ENCODE data around the gene HNMT.
"Not testable (repeated sequence)": the region's sequence is repeated elsewhere in the genome, so short reads cannot be mapped to it uniquely, and the experiment has no call there.

HNMT gene

DNA sequence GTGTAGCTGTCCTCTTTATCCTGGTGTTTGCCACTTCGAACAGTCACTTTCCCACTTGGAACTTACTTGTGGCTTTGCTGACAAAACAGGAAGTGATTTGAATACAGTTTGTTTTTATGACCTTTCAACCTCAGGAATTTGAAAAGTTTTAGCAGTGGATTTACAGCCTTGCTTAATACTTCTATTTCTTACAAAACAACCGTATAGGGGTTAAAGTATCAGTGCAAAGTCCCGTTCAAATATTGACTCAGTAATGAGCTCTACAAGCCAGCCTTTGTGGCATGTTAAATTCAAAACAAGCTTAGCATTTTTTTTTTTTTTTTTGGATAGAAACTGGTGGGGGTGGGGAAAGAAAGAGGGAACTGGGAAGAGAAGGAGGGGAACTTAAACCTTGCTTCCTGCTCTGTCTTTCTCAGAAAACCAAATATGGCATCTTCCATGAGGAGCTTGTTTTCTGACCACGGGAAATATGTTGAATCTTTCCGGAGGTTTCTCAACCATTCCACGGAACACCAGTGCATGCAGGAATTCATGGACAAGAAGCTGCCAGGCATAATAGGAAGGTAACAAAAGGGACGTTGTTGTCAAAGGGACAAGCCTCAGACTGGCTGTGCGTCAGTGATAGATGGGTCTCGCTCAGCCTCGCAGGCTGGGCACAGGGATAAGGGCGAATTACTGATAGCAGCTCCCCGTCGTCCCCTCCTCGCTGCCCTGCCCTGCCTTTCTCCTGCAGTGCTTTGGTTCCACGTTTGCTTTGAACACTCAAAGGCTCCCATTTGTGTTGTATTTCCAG is at the start of gene HNMT:
HNMT (plus strand) TSS at position 408 of the 793 bp plus-strand sequence; CDS start at position 427, 19 bp downstream.
- no peak for DNase-seq

- DNase-seq, result no peak
These were observed 43.0 kb upstream of the HNMT start for GRCh38 chr2:137921105-137921880.

DNA sequence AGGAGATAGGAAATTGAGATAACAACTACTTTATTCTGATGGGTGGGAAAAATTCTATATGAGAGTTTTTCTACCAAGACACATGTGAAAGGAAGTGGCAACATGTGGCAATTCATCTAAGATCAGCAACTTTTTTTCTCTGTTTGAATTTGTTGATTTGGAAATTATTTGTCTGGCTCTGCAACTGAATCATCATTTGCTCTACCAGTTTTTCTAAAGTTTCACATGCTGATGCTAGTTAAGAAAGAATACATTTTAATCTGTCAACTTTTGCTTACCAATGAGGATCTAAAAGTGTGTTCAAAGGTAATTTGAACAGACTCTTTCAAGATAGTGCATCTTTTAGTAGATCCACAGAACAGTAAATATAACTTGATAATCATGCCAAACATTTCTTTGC is 42.1 kb upstream of the HNMT start:
- not testable (repeated sequence) for DNase-seq

DNA sequence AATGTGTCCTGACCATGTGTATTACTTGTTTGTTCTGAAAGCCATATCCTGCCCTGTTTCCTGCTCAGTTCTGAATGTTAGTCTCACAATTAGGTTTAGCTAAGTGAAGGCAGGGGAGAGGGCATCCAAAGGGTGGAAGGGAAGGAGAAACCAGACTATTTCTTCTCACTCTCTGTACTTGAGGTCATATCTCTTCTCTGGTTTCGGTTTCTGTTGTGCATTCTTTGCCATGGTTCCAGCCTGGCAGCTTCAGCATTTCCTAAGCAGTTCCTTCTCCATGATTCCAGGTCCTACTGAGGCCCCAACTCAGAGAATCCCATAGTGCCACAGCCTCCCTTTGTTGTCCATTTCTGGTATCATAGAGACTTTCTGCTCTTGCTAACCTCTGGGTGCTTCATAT is 40.3 kb upstream of the HNMT start:
- no peak for DNase-seq

- DNase-seq, result no peak
These were observed 38.7 kb upstream of the HNMT start for GRCh38 chr2:137925599-137925998.

DNA sequence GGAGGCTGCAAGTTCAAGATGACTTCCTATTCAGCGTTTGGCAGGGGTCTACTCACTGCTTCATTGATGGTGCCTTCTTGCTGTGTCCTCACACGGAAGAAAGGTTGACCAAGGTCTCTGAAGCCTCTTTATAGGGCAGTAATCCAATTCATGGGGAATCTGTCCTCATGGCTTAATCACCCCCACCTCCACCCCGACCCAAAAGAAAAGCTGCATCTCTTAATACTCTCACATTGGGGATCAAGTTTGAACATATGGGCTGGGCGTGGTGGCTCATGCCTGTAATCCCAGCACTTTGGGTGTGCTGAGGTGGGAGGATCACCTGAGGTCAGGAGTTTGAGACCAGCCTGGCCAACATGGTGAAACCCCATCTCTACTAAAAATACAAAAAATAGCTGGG is 36.4 kb upstream of the HNMT start:
- DNase-seq, result no peak

DNA sequence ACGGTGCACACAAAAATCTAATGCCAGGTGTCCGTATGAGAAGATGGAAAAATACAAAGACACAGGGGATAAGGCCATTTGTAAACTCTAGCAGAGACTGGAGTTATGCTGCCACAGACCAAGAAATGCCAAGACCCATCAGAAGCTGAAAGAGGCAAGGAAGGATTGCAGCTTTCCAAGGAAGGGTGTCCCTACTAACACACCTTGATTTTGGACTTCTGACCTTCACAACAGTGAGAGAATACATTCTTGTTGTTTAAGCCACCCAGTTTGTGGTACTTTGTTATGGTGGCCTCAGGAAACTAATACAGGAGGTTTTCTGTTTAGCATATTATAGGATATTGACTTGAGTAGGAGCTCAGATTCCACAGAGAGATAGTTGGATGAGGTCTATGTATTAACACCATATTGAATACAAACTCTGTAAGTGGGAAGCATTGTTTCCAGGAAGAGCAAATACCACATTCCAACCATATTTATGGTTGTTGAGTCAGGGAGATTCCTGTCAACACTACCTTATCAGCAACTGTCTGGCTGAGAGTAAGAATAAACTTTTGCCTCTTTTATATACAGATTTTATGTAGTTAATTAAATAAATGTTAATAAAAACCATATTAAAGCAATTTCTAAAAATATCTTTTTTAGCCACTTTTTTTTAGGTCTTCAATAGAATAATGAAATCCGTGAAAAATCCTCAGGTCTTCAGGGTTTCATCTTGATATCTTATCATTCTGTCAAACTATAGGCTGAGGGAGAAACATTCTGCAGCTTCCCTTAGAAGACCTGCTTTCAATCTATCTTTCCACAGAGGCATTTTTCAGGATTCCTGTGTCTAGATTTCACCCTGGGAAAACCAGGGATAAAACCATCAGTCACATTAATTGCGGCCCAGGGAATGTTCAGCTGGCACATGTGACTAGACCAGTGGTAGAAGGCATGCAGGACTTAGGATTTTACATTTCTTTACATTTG is 35.4 kb upstream of the HNMT start:
- no peak for DNase-seq

DNA sequence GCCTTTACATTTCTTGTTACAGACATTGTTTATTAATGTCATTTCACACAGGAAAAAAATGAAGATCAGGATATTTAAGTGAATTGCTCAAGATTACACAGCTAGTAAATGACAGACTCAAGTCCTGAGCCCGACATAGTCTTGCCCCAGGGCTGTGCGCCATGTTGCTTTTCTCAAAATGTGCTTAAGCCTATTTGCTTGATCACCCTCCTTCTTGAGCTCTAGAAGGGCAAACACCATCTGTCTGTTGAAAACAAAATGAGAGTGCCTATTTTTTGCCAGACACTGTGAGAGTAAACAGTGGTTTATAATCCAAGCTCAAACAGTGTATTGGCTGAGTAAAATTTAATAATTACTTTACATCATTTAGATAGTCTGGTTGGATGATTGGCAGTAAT is 34.8 kb upstream of the HNMT start:
- DNase-seq, result no peak

- no peak for DNase-seq
These were observed 34.1 kb upstream of the HNMT start for GRCh38 chr2:137930146-137930545.

DNA sequence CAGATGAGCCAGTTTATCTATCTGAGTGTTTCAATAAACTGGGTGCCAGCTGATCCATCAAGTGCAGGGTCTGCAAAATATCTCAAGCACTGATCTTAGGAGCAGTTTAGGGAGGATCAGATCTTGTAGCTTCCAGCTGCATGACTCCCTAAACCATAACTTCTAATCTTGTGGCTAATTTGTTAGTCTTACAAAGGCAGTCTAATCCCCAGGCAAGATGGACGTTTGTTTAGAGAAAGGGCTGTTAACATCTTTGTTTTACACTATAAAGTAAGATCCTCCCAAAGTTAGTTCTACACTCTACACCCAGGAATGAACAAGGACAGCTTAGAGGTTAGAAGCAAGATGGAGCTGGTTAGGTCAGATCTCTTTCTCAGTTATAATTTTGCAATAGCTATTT is 28.7 kb upstream of the HNMT start:
- no peak for DNase-seq

GRCh38 chr2:137937246-137937645 is 27.0 kb upstream of the HNMT start:
- DNase-seq, result no peak

DNA sequence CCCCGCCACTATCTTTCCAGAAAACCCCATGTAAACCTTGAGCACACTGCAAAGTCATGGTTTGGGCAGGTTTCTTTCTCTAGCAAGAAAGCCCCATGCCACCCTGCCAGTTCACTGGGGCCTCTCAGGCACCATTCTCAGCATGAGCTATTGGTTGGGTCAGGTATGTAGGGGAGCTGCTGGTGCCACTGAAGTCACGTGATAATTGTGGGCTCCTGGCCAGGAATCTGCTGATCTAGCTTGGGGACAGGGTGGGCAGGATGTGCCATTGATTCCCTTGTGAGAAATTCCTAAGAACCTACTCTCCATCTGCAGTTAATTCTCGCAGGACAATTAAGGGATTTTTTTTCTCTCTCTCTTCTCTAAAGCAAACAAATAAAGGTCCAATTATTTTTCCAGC is 26.5 kb upstream of the HNMT start:
- DNase-seq, result no peak

DNA sequence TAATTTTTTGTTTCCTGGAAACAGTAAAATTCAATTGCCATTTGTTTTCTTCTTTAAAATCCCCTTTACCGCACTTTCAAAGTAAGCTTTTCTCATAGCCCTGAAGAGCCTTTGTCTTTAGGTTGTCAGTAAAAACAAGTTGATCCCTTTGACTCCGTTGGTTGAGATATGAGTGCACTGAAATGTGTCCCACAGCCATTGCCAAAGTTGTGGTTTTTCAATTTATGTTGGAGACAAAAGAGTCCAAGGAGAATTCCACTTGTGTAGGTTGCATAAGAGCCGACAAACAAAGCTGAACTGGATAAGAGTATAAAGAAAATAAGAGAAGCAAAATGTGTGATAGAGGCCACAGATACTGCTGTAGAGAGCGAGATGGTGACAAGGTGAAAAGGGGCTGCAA is 26.1 kb upstream of the HNMT start:
- DNase-seq, result no peak

DNA sequence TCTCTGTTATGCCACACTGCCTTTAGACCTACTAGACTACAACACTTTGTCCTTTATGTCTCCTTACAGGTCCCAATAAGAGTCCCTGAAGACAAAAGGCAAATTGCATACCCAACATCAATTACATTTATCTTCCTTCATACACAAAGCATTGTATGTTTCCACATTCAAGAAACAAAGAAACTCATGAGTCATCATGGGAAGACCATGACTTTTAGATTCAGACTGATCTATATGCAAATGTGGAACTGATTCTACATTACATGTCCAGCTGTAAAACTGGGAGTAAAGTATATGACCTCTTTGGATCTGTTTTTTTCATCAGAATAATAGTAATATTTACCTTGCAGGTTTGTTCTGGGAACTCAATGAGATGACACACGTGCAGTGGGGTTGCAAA is 25.2 kb upstream of the HNMT start:
- DNase-seq, result no peak

DNA sequence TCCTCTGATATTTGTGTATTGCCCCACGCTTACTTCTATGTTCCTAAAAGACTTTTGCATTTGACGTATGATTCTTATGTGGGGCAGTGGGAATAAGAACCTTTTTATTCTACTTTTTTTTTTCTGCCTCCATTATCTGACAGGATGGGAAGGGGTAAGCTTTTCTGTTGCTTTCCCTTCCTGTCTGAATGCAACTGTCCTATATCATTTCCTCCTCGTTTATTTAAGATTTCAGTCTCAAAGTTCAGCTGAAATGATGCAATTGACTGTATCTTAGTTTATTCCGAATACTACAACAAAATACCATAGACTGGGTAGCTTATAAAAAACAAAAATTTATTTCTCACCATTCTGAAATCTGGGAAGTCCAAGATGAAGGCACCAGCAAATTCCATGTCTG is 24.1 kb upstream of the HNMT start:
- no peak for DNase-seq

DNA sequence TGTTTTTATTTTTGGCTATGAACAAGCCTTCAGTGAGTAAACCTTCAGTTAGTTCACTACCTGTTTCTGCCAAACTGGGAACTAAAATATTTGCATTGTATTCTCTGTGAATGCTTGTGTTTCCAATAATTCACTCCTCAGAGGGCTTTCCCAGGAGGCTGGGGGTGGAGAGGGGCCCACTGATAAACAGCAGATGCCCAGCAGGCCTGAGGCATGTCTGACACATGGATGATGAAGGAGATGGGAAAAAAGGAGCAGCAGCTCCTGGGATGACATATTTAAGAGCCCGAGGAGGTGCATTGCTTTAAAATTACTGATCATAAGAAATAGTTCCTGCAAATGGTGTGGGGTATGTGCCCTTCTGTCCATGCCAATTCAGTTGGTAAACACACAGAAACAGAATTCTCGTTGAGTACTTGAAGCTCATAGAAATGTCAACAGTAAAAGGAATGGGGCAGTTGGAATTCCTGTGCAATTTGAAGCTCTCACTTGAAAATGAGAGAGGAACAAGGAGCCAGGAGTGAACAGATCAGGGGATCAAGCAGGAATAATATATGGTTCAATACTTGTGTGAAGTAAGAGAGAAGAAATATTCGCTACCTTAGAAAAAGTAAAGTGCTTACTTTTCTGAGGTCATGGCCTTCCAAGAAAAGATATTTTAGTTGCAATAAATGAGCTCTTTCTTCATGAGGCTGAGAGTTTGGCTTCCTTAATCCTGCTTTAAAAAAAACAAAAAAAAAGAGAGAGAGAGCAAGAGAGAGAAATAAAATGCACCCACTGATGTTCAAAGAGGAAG is 22.0 kb upstream of the HNMT start:
- no peak for DNase-seq

DNA sequence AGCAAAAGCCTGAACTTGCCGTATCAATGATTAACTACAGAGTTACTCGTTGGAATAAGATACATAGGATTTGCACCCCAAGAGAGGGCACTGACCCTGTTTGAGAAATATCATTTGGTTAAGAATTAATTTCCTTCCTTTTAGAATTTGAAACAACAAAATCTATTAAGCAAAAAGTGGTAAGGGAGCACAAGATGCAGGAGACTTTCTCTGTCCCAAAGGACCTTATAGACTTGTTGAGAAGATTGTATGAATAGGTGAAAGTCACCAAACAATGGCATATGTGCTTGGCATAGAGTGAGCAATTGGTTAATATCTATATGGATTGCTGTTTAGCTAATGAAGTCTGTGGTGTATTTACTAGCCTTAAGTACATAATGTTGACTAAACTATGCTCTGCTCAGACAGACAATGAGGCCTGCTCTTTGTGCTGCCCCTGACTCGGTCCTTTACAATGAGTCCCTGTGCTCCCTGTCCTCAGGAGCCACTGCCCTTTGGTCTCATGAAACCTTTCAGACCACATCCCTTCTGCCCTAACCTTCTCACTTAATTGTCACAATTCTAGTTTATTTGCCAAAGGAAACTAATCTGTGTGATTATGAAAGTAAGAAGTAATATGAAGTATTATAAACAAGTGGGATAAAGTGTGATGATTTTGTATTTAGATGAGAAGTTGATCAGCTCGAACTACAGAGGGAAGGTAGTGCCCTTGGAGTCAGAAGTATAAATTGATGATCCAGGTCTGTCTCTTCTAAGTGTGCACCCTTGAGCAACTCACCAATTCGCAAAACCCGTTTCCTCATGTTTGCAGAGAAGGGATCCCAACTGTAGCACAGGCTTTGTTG is 21.2 kb upstream of the HNMT start:
- DNase-seq, result no peak

- DNase-seq, result no peak
These were observed 20.5 kb upstream of the HNMT start for GRCh38 chr2:137943678-137944347.

DNA sequence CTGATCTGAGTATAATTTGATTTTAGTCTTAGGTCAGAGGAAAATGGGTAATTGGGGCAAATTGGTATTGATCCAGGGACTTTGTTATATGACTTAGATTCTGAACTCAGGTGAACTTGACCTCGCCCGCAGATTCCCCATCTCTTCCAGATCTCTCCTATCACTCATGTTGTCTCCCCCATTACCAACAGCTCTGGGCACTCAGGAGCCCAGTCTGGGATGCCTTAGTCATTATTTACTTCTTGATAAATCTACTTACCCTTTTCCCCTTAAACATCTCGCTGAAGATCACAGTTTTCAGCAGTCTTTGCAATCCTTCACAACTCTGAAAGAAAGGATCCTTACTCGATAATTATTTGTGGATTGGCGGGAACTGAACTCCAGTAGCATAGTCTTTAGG is 19.6 kb upstream of the HNMT start:
- no peak for DNase-seq

DNA sequence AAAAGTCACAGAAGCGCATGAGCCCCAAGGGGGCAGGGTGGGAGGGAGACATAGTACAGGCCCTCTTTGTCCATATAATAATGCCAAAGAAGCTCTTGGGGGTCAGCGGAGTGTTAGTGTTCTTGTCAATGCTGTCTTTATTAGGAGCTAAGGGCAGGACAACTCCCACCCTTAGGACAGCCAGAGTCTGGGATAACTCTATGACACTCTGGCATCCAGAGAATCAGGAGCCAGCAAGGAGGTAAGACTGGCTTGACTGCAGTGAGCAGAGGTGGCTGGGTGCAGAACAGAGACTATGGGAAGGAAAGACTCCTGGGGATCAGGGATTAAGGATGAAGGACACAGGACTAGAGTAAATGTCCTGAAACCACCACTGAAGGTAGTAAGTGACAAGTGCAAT is 19.0 kb upstream of the HNMT start:
- DNase-seq, result no peak

DNA sequence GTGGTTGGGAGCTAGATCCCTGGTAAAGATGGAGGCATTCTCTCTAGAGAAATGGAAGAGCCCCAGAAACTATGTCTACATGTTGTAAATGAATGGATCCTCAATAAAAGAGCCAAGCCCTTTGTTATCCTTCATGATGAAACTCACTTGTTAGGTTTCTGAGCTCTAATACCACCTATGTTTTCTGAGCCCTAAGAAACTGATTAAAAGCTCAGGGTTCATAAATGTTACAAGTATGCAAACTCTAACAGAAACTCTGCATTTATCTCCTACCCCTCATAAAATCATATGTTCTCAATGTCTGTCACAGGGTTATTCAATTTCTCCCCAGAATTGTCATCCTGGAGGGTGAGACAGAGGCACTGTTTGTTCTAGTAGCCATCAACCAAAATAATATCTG is 18.0 kb upstream of the HNMT start:
- no peak for DNase-seq

Data from activated CD4-positive, alpha-beta T cell treated with anti-CD3 and anti-CD28 coated beads for 48 hours (primary cell).